SK-N-SH treated with all-trans-retinoic acid at 6 μM for 48 hours (cell line): ENCODE results near the gene MPDZ.

Experiments
- ARNTL ChIP-seq: fragments of 450-650 bp; formaldehyde crosslinking; IDR thresholded peaks from 2 replicates; pipeline ENCODE4 v1.5.0; 2020; ENCODE audit warnings: low read depth, mild to moderate bottlenecking, moderate library complexity, borderline replicate concordance
- CREB5 ChIP-seq: fragments of 250-450 bp; sonication (Bioruptor Pico); IDR thresholded peaks from 2 replicates; pipeline ENCODE4 v1.5.1; 2020; ENCODE audit warnings: low read depth, mild to moderate bottlenecking, moderate library complexity
- ESRRG ChIP-seq: fragments of 250-450 bp; sonication (Bioruptor Pico); IDR thresholded peaks from 2 replicates; pipeline ENCODE4 v1.6.1; 2021; ENCODE audit warnings: mild to moderate bottlenecking
- GLIS3 ChIP-seq: fragments of 250-450 bp; sonication (Bioruptor Pico); IDR thresholded peaks from 2 replicates; pipeline ENCODE4 v1.5.0; 2020; ENCODE audit warnings: mild to moderate bottlenecking, moderate library complexity
- OSR1 ChIP-seq: fragments of 250-450 bp; sonication (Bioruptor Pico); IDR thresholded peaks from 2 replicates; pipeline ENCODE4 v1.8.0; 2022; ENCODE audit warnings: moderate library complexity, mild to moderate bottlenecking, inconsistent platforms
- PATZ1 ChIP-seq: fragments of 250-450 bp; sonication (Bioruptor Pico); IDR thresholded peaks from 2 replicates; pipeline ENCODE4 v1.8.0; 2020; ENCODE audit warnings: mild to moderate bottlenecking, moderate library complexity, borderline replicate concordance
- POU6F1 ChIP-seq: fragments of 250-450 bp; sonication (Bioruptor Pico); IDR thresholded peaks from 2 replicates; pipeline ENCODE4 v1.8.0; 2021; ENCODE audit warnings: low read depth, mild to moderate bottlenecking, moderate library complexity, borderline replicate concordance
- SNAI2 ChIP-seq: fragments of 250-450 bp; sonication (Bioruptor Pico); IDR thresholded peaks from 2 replicates; pipeline ENCODE4 v1.5.0; 2020; ENCODE audit warnings: mild to moderate bottlenecking, moderate library complexity
- TSHZ2 ChIP-seq: fragments of 250-450 bp; sonication (Bioruptor Pico); IDR thresholded peaks from 2 replicates; pipeline ENCODE4 v1.5.0; 2020; ENCODE audit warnings: mild to moderate bottlenecking, moderate library complexity
- ZFP30 ChIP-seq: fragments of 450-650 bp; formaldehyde crosslinking; IDR thresholded peaks from 2 replicates; pipeline ENCODE4 v1.5.0; 2022; ENCODE audit warnings: mild to moderate bottlenecking, moderate library complexity
- ZNF8 ChIP-seq: fragments of 450-650 bp; formaldehyde crosslinking; IDR thresholded peaks from 2 replicates; pipeline ENCODE4 v1.5.0; 2020; ENCODE audit warnings: mild to moderate bottlenecking, moderate library complexity

- TF ChIP-seq SNAI2 (CRISPR knock-in tag) (no peak), ARNTL (no peak), OSR1 (CRISPR knock-in tag) (no peak), PATZ1 (CRISPR knock-in tag) (no peak), POU6F1 (CRISPR knock-in tag) (no peak), CREB5 (CRISPR knock-in tag) (no peak), ZFP30 (no peak), GLIS3 (no peak), ZNF8 (CRISPR knock-in tag) (no peak), ESRRG (CRISPR knock-in tag) (no peak), TSHZ2 (CRISPR knock-in tag) (no peak)
Observed at GRCh38 chr9:13220837-13221236, 58.7 kb downstream of the MPDZ start.
